WTC11 (cell line): Measurements from ENCODE around the gene AQP9. TPM values are rescaled to one million over a fixed set of nuclear protein-coding genes. Genes with fewer than 3 reads are reported as not detected.

ENCODE experiments used
- ATAC-seq: fragments of 200-7000 bp; cut with Tn5 transposase; 2 replicates; pipeline ENCODE4 v1.10.0; 2021; ENCODE audit warnings: mild to moderate bottlenecking, moderate library complexity
- CTCF ChIA-PET: fragments of 300-600 bp; sonication (Branson Sonifier 250); formaldehyde crosslinking; loops from one replicate; lab custom pipeline; 2021; ENCODE audit warnings: antibody characterized with exemption; lab: Charles Lee
- POLR2A ChIA-PET: fragments of 350-600 bp; sonication (Branson Sonifier 250); formaldehyde crosslinking; loops from one replicate; lab custom pipeline; 2021; ENCODE audit warnings: antibody characterized with exemption; lab: Charles Lee
- DNase-seq: peaks from one replicate; pipeline ENCODE4 v3.0.0; 2021; ENCODE audit warnings: low spot score
- H3K27ac Mint-ChIP-seq: 2 replicates; pipeline ENCODE4 v1.8.0; 2021; ENCODE audit warnings: mixed read lengths
- H3K27me3 Mint-ChIP-seq: 2 replicates; pipeline ENCODE4 v1.8.0; 2021; ENCODE audit warnings: low read depth, mild to moderate bottlenecking, moderate library complexity, mixed read lengths
- H3K36me3 Mint-ChIP-seq: 2 replicates; pipeline ENCODE4 v1.8.0; 2021; ENCODE audit warnings: mixed read lengths
- H3K4me1 Mint-ChIP-seq: 2 replicates; pipeline ENCODE4 v1.8.0; 2022; ENCODE audit warnings: mixed read lengths
- H3K4me3 Mint-ChIP-seq: 2 replicates; pipeline ENCODE4 v1.8.0; 2021; ENCODE audit warnings: mild to moderate bottlenecking, moderate library complexity, mixed read lengths
- H3K9me3 Mint-ChIP-seq: 2 replicates; pipeline ENCODE4 v1.8.0; 2021; ENCODE audit warnings: mixed read lengths
- ATF1 ChIP-seq: sonication (generic); formaldehyde crosslinking; IDR thresholded peaks from 2 replicates; pipeline ENCODE4 v1.8.1; 2023; ENCODE audit warnings: mild to moderate bottlenecking, moderate library complexity, missing genetic modification reagents
- CBFB ChIP-seq: sonication (generic); formaldehyde crosslinking; IDR thresholded peaks from 2 replicates; pipeline ENCODE4 v1.8.1; 2022; ENCODE audit warnings: mild to moderate bottlenecking, low read depth, missing genetic modification reagents
- ESRRA ChIP-seq: sonication (generic); formaldehyde crosslinking; IDR thresholded peaks from 2 replicates; pipeline ENCODE4 v1.8.1; 2022; ENCODE audit warnings: mild to moderate bottlenecking, missing genetic modification reagents, borderline replicate concordance
- GRHL2 ChIP-seq: fragments of 250-450 bp; sonication (Bioruptor Pico); IDR thresholded peaks from 2 replicates; pipeline ENCODE4 v1.8.0; 2022; ENCODE audit warnings: mild to moderate bottlenecking, moderate library complexity; ENCODE audit not compliant: insufficient replicate concordance, severe bottlenecking
- GTF2I ChIP-seq: fragments of 250-450 bp; sonication (Bioruptor Pico); conservative IDR thresholded peaks from 2 replicates; pipeline ENCODE4 v1.4.0; 2021; ENCODE audit warnings: mild to moderate bottlenecking
- MAX ChIP-seq: sonication (generic); formaldehyde crosslinking; IDR thresholded peaks from 2 replicates; pipeline ENCODE4 v1.8.0; 2022; ENCODE audit warnings: mild to moderate bottlenecking, missing genetic modification reagents
- MLX ChIP-seq: sonication (generic); formaldehyde crosslinking; IDR thresholded peaks from 2 replicates; pipeline ENCODE4 v1.8.1; 2023; ENCODE audit warnings: mild to moderate bottlenecking, missing genetic modification reagents, moderate library complexity
- NR1H2 ChIP-seq: sonication (generic); formaldehyde crosslinking; IDR thresholded peaks from 2 replicates; pipeline ENCODE4 v1.9.0; 2021; ENCODE audit warnings: mild to moderate bottlenecking, moderate library complexity, missing genetic modification reagents
- PRRX2 ChIP-seq: fragments of 250-450 bp; sonication (Bioruptor Pico); IDR thresholded peaks from 2 replicates; pipeline ENCODE4 v1.8.0; 2021; ENCODE audit warnings: mild to moderate bottlenecking
- RELA ChIP-seq: sonication (generic); formaldehyde crosslinking; IDR thresholded peaks from 2 replicates; pipeline ENCODE4 v1.8.1; 2022; ENCODE audit warnings: missing genetic modification reagents, mild to moderate bottlenecking, borderline replicate concordance
- SMAD4 ChIP-seq: sonication (generic); formaldehyde crosslinking; IDR thresholded peaks from 2 replicates; pipeline ENCODE4 v1.8.0; 2022; ENCODE audit warnings: mild to moderate bottlenecking, missing genetic modification reagents
- ZBTB21 ChIP-seq: sonication (generic); formaldehyde crosslinking; IDR thresholded peaks from 2 replicates; pipeline ENCODE4 v1.8.1; 2023; ENCODE audit warnings: mild to moderate bottlenecking, missing genetic modification reagents, borderline replicate concordance
- ZBTB43 ChIP-seq: sonication (generic); formaldehyde crosslinking; IDR thresholded peaks from 2 replicates; pipeline ENCODE4 v1.8.1; 2023; ENCODE audit warnings: mild to moderate bottlenecking, missing genetic modification reagents
- ZNF317 ChIP-seq: sonication (generic); formaldehyde crosslinking; IDR thresholded peaks from 2 replicates; pipeline ENCODE4 v1.8.1; 2023; ENCODE audit warnings: low read depth, mild to moderate bottlenecking, moderate library complexity, missing genetic modification reagents, borderline replicate concordance
- ZNF396 ChIP-seq: fragments of 250-450 bp; sonication (Bioruptor Pico); IDR thresholded peaks from 2 replicates; pipeline ENCODE4 v1.8.0; 2021; ENCODE audit warnings: mild to moderate bottlenecking, moderate library complexity, borderline replicate concordance
- total RNA-seq: library from RNA; stranded (reverse); gene quantifications from 3 replicates; pipeline ENCODE4 v1.2.3, GENCODE V29; 2021
- TF ChIP-seq, protein P1 (sequence below): sonication (generic); formaldehyde crosslinking; IDR thresholded peaks from 2 replicates; pipeline ENCODE4 v1.8.0; 2023; ENCODE audit warnings: missing genetic modification reagents
- TF ChIP-seq, protein P2 (sequence below): sonication (generic); formaldehyde crosslinking; IDR thresholded peaks from 2 replicates; pipeline ENCODE4 v1.8.1; 2023; ENCODE audit warnings: mild to moderate bottlenecking, missing genetic modification reagents, moderate library complexity
- TF ChIP-seq, protein P3 (sequence below): sonication (generic); formaldehyde crosslinking; IDR thresholded peaks from 2 replicates; pipeline ENCODE4 v1.8.1; 2023; ENCODE audit warnings: mild to moderate bottlenecking, moderate library complexity, missing genetic modification reagents
- TF ChIP-seq, protein P4 (sequence below): sonication (generic); formaldehyde crosslinking; IDR thresholded peaks from 2 replicates; pipeline ENCODE4 v1.8.0; 2022; ENCODE audit warnings: missing genetic modification reagents
- TF ChIP-seq, protein P5 (sequence below): sonication (generic); formaldehyde crosslinking; IDR thresholded peaks from 2 replicates; pipeline ENCODE4 v1.8.1; 2023; ENCODE audit warnings: mild to moderate bottlenecking, missing genetic modification reagents, borderline replicate concordance

The AQP9 gene
- total RNA-seq, 1 experiment from 2014 or later: 0.07 TPM

DNA sequence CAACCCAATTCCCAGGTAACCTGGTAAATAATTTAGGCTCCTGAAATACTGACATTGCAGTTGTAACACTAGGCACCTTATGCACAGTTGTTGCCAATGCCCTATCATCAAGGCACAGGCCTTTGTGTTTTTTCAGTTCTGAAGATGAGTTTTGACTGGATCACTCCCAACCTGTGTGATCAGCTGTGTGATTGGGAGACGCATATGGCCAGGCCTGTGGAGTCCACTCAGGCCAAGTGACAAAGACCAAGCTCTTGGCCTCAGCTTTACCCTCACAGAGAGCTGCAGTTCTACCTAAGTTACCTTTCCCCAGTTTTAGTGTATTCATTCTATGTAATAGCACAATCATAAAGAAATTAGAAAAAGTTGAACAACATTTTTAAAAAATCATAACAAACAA lies 19.2 kb upstream of the AQP9 start:
- Mint-ChIP-seq H3K9me3 (peaks cover 8% of the 10 kb centered on the region), H3K4me1 (peaks cover 14% of the 10 kb centered on the region), H3K27ac (no peak overlapping the region), H3K4me3 (no peak overlapping the region), H3K27me3 (no peaks in the 10 kb centered on the region), H3K36me3 (peaks cover 2% of the 10 kb centered on the region; the same call in 1 of the 2 replicates)
- POLR2A ChIA-PET: no interaction called here
- no peak for DNase-seq
- ATAC-seq: no peak
- TF ChIP-seq MAX (CRISPR knock-in tag): no peak
- CTCF ChIA-PET: interaction anchor here (0.7 kb wide), 1 partner anchor 64 kb away, joined by 3 read pairs; no protein-coding TSS in a partner anchor

GRCh38 chr15:58124585-58124984 lies 13.6 kb upstream of the AQP9 start:
- no peak for TF ChIP-seq ESRRA (CRISPR knock-in tag)
- no peak for TF ChIP-seq ZNF317 (CRISPR knock-in tag)
- TF ChIP-seq CBFB (CRISPR knock-in tag): no peak
- TF ChIP-seq PRRX2 (CRISPR knock-in tag): no peak
- TF ChIP-seq ZBTB43 (CRISPR knock-in tag): no peak
- no peak for TF ChIP-seq GTF2I (CRISPR knock-in tag)
- TF ChIP-seq MLX (CRISPR knock-in tag): no peak
- TF ChIP-seq, protein P1, sequence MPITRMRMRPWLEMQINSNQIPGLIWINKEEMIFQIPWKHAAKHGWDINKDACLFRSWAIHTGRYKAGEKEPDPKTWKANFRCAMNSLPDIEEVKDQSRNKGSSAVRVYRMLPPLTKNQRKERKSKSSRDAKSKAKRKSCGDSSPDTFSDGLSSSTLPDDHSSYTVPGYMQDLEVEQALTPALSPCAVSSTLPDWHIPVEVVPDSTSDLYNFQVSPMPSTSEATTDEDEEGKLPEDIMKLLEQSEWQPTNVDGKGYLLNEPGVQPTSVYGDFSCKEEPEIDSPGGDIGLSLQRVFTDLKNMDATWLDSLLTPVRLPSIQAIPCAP (CRISPR knock-in tag): no peak
- TF ChIP-seq, protein P2, sequence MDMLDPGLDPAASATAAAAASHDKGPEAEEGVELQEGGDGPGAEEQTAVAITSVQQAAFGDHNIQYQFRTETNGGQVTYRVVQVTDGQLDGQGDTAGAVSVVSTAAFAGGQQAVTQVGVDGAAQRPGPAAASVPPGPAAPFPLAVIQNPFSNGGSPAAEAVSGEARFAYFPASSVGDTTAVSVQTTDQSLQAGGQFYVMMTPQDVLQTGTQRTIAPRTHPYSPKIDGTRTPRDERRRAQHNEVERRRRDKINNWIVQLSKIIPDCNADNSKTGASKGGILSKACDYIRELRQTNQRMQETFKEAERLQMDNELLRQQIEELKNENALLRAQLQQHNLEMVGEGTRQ: no peak
- TF ChIP-seq GRHL2 (CRISPR knock-in tag): no peak
- TF ChIP-seq RELA (CRISPR knock-in tag): no peak
- TF ChIP-seq ZNF396 (CRISPR knock-in tag): no peak
- no peak for TF ChIP-seq NR1H2 (CRISPR knock-in tag)
- no peak for TF ChIP-seq SMAD4 (CRISPR knock-in tag)
- TF ChIP-seq ATF1 (CRISPR knock-in tag): no peak
- TF ChIP-seq, protein P3, sequence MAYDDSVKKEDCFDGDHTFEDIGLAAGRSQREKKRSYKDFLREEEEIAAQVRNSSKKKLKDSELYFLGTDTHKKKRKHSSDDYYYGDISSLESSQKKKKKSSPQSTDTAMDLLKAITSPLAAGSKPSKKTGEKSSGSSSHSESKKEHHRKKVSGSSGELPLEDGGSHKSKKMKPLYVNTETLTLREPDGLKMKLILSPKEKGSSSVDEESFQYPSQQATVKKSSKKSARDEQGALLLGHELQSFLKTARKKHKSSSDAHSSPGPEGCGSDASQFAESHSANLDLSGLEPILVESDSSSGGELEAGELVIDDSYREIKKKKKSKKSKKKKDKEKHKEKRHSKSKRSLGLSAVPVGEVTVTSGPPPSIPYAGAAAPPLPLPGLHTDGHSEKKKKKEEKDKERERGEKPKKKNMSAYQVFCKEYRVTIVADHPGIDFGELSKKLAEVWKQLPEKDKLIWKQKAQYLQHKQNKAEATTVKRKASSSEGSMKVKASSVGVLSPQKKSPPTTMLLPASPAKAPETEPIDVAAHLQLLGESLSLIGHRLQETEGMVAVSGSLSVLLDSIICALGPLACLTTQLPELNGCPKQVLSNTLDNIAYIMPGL (CRISPR knock-in tag): no peak
- no peak for TF ChIP-seq ZBTB21 (CRISPR knock-in tag)
- POLR2A ChIA-PET: no interaction called here
- no peak for ATAC-seq
- CTCF ChIA-PET: no interaction called here
- H3K27me3 Mint-ChIP-seq: no peaks in the 10 kb centered on the region
- peaks cover 23% of the 10 kb centered on the region for H3K9me3 Mint-ChIP-seq
- no peak overlapping the region for H3K27ac Mint-ChIP-seq
- H3K36me3 Mint-ChIP-seq: peaks cover 16% of the 10 kb centered on the region
- peaks cover 6% of the 10 kb centered on the region for H3K4me1 Mint-ChIP-seq
- no peak overlapping the region for H3K4me3 Mint-ChIP-seq
- no peak for DNase-seq

- peaks cover 16% of the 10 kb centered on the region for H3K36me3 Mint-ChIP-seq
- CTCF ChIA-PET: no interaction called here
- DNase-seq: no peak
- no peak for ATAC-seq
- H3K4me1 Mint-ChIP-seq: peaks cover 6% of the 10 kb centered on the region
- peaks cover 23% of the 10 kb centered on the region for H3K9me3 Mint-ChIP-seq
- H3K27ac Mint-ChIP-seq: no peak overlapping the region
- POLR2A ChIA-PET: no interaction called here
- H3K27me3 Mint-ChIP-seq: no peaks in the 10 kb centered on the region
- no peak overlapping the region for H3K4me3 Mint-ChIP-seq
- TF ChIP-seq, protein P4, sequence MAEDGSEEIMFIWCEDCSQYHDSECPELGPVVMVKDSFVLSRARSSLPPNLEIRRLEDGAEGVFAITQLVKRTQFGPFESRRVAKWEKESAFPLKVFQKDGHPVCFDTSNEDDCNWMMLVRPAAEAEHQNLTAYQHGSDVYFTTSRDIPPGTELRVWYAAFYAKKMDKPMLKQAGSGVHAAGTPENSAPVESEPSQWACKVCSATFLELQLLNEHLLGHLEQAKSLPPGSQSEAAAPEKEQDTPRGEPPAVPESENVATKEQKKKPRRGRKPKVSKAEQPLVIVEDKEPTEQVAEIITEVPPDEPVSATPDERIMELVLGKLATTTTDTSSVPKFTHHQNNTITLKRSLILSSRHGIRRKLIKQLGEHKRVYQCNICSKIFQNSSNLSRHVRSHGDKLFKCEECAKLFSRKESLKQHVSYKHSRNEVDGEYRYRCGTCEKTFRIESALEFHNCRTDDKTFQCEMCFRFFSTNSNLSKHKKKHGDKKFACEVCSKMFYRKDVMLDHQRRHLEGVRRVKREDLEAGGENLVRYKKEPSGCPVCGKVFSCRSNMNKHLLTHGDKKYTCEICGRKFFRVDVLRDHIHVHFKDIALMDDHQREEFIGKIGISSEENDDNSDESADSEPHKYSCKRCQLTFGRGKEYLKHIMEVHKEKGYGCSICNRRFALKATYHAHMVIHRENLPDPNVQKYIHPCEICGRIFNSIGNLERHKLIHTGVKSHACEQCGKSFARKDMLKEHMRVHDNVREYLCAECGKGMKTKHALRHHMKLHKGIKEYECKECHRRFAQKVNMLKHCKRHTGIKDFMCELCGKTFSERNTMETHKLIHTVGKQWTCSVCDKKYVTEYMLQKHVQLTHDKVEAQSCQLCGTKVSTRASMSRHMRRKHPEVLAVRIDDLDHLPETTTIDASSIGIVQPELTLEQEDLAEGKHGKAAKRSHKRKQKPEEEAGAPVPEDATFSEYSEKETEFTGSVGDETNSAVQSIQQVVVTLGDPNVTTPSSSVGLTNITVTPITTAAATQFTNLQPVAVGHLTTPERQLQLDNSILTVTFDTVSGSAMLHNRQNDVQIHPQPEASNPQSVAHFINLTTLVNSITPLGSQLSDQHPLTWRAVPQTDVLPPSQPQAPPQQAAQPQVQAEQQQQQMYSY (CRISPR knock-in tag): no peak
- TF ChIP-seq, protein P5, sequence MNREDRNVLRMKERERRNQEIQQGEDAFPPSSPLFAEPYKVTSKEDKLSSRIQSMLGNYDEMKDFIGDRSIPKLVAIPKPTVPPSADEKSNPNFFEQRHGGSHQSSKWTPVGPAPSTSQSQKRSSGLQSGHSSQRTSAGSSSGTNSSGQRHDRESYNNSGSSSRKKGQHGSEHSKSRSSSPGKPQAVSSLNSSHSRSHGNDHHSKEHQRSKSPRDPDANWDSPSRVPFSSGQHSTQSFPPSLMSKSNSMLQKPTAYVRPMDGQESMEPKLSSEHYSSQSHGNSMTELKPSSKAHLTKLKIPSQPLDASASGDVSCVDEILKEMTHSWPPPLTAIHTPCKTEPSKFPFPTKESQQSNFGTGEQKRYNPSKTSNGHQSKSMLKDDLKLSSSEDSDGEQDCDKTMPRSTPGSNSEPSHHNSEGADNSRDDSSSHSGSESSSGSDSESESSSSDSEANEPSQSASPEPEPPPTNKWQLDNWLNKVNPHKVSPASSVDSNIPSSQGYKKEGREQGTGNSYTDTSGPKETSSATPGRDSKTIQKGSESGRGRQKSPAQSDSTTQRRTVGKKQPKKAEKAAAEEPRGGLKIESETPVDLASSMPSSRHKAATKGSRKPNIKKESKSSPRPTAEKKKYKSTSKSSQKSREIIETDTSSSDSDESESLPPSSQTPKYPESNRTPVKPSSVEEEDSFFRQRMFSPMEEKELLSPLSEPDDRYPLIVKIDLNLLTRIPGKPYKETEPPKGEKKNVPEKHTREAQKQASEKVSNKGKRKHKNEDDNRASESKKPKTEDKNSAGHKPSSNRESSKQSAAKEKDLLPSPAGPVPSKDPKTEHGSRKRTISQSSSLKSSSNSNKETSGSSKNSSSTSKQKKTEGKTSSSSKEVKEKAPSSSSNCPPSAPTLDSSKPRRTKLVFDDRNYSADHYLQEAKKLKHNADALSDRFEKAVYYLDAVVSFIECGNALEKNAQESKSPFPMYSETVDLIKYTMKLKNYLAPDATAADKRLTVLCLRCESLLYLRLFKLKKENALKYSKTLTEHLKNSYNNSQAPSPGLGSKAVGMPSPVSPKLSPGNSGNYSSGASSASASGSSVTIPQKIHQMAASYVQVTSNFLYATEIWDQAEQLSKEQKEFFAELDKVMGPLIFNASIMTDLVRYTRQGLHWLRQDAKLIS: no peak
Observed at GRCh38 chr15:58125333-58125732, 12.8 kb upstream of the AQP9 start.
